Activated CD4-positive, alpha-beta T cell treated with anti-CD3 and anti-CD28 coated beads for 1 hour (primary cell): ENCODE data around the gene KIF21B.
"Not testable (repeated sequence)": the region's sequence is repeated elsewhere in the genome, so short reads cannot be mapped to it uniquely, and the experiment has no call there.

Source experiments
- DNase-seq: peaks from one replicate; pipeline ENCODE4 v3.0.0-alpha.2; 2020

KIF21B gene

GRCh38 chr1:200968469-200969410, 54.8 kb downstream of the KIF21B start:
- DNase-seq = no peak

- no peak for DNase-seq
Observed at GRCh38 chr1:200967693-200968468, 55.6 kb downstream of the KIF21B start.

GRCh38 chr1:200966934-200967333, 56.6 kb downstream of the KIF21B start:
- no peak for DNase-seq

- DNase-seq = no peak
Observed at GRCh38 chr1:200965111-200965805, 58.3 kb downstream of the KIF21B start.

- not testable (repeated sequence) for DNase-seq
Observed at GRCh38 chr1:200963888-200964287, 59.6 kb downstream of the KIF21B start.

- DNase-seq = no peak
Observed at GRCh38 chr1:200963076-200963475, 60.4 kb downstream of the KIF21B start.

- DNase-seq = no peak
Observed at GRCh38 chr1:200962631-200963030, 60.9 kb downstream of the KIF21B start.

- not testable (repeated sequence) for DNase-seq
Observed at GRCh38 chr1:200962151-200962550, 61.4 kb downstream of the KIF21B start.

- DNase-seq = no peak
Observed at GRCh38 chr1:200960948-200961340, 62.6 kb downstream of the KIF21B start.

GRCh38 chr1:200960236-200960947, 63.1 kb downstream of the KIF21B start:
- no peak for DNase-seq

- no peak for DNase-seq
Observed at GRCh38 chr1:200959411-200959921, 64.0 kb downstream of the KIF21B start.

- DNase-seq = no peak
Observed at GRCh38 chr1:200958597-200958996, 64.9 kb downstream of the KIF21B start.

- DNase-seq = no peak
Observed at GRCh38 chr1:200954434-200954833, 69.1 kb downstream of the KIF21B start.

GRCh38 chr1:200951016-200951415, 72.5 kb downstream of the KIF21B start:
- no peak for DNase-seq

GRCh38 chr1:200949626-200950025, 73.9 kb downstream of the KIF21B start:
- no peak for DNase-seq

- DNase-seq = no peak
Observed at GRCh38 chr1:200947059-200947566, 76.4 kb downstream of the KIF21B start.

GRCh38 chr1:200945111-200945510, 78.4 kb downstream of the KIF21B start:
- no peak for DNase-seq

GRCh38 chr1:200938955-200939354, 84.6 kb downstream of the KIF21B start:
- no peak for DNase-seq

GRCh38 chr1:200935286-200935962, 88.1 kb downstream of the KIF21B start:
- DNase-seq = not testable (repeated sequence)

- DNase-seq = no peak
Observed at GRCh38 chr1:200934676-200935245, 88.8 kb downstream of the KIF21B start.

- no peak for DNase-seq
Observed at GRCh38 chr1:200931776-200932175, 91.7 kb downstream of the KIF21B start.
